Measurements from ENCODE around the gene CPSF3.

CPSF3 gene

DNA sequence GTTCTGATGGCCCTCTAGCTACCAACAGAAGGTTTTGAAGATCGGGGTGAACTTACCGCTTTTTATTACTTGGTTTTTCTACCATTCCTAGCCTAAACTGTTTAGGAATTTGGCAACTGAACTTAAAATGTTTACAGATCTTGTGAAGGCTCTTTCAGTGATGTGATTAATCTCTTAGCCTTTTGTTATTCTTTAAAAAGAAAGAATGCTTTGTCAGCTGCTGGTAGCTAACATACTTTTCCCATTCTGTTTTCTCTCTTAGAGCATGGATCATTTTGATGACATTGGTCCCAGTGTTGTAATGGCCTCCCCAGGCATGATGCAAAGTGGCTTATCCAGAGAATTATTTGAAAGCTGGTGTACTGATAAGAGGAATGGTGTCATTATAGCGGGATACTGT is 18.1 kb downstream of the CPSF3 start:
- no peak for DNase-seq (ENCODE audit: low read depth)
- TF ChIP-seq, protein P1, sequence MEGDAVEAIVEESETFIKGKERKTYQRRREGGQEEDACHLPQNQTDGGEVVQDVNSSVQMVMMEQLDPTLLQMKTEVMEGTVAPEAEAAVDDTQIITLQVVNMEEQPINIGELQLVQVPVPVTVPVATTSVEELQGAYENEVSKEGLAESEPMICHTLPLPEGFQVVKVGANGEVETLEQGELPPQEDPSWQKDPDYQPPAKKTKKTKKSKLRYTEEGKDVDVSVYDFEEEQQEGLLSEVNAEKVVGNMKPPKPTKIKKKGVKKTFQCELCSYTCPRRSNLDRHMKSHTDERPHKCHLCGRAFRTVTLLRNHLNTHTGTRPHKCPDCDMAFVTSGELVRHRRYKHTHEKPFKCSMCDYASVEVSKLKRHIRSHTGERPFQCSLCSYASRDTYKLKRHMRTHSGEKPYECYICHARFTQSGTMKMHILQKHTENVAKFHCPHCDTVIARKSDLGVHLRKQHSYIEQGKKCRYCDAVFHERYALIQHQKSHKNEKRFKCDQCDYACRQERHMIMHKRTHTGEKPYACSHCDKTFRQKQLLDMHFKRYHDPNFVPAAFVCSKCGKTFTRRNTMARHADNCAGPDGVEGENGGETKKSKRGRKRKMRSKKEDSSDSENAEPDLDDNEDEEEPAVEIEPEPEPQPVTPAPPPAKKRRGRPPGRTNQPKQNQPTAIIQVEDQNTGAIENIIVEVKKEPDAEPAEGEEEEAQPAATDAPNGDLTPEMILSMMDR (IDR thresholded peaks at IDR 0.05; ENCODE audit: control insufficient read depth, insufficient read depth, low read depth, low read length, missing control alignments), result no peak
- no peak overlapping the region for H3K4me3 ChIP-seq (ENCODE audit: control insufficient read depth, low read depth, low read length)

DNA sequence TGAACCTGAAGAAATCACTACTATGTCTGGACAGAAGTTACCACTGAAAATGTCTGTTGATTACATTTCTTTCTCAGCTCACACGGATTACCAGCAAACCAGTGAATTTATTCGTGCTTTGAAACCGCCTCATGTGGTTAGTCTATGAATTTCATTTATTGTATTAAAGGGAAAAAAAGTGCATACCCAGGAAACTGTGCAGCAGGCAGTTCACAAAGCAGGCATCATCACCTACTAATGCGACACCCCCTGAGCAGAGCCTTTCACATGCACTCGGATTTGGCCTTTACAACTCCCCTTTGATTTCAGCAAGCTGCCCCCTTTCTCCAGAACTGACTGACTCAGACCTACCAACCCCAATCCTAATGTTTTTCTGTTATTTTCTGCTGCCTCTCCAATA is 20.1 kb downstream of the CPSF3 start:
- TF ChIP-seq, protein P1 (IDR thresholded peaks at IDR 0.05; ENCODE audit: control insufficient read depth, insufficient read depth, low read depth, low read length, missing control alignments), result no peak
- no peak for DNase-seq (ENCODE audit: low read depth)
- H3K4me3 ChIP-seq (ENCODE audit: control insufficient read depth, low read depth, low read length), result no peak overlapping the region

DNA sequence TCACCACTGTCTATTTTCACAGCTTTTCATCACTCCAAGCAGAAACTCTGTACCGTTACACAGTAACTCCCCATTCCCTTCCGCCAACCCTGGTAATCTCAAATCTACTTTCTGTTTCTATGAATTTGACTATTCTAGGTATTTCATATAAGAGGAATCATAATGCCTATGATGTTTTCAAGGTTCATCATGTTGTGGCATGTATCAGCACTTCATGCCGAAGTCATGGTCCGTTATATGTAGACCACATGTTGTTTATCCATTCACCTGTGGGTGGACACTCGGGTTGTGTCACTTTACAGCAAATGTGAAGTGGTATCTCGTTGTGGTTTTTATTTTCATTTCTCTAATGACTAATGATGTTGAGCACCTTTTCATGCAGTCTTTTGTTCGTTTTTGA is 21.6 kb downstream of the CPSF3 start:
- no peak overlapping the region for H3K4me3 ChIP-seq (ENCODE audit: control insufficient read depth, low read depth, low read length)
- DNase-seq (ENCODE audit: low read depth), result no peak
- TF ChIP-seq, protein P1 (IDR thresholded peaks at IDR 0.05; ENCODE audit: control insufficient read depth, insufficient read depth, low read depth, low read length, missing control alignments), result no peak

DNA sequence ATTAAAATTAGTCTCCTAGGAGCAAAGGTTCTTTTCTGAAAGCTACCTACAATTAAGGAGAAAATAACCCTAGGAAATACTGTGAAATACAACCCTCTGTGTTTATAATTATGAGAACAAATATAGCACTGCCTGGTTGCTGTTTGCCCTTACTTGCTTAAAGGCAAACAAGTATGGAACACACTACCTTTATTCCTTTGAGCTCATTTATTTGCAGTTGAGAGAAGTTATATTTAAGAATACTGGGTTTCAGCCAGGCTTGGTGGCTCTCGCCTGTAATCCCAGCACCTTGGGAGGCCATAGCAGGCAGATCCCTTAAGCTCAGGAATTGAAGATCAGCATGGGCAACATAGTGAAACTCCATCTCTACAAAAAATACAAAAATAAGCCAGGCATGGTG is 27.8 kb downstream of the CPSF3 start:
- TF ChIP-seq, protein P1 (IDR thresholded peaks at IDR 0.05; ENCODE audit: control insufficient read depth, insufficient read depth, low read depth, low read length, missing control alignments), result no peak
- DNase-seq (ENCODE audit: low read depth), result no peak
- H3K4me3 ChIP-seq (ENCODE audit: control insufficient read depth, low read depth, low read length), result no peak overlapping the region

DNA sequence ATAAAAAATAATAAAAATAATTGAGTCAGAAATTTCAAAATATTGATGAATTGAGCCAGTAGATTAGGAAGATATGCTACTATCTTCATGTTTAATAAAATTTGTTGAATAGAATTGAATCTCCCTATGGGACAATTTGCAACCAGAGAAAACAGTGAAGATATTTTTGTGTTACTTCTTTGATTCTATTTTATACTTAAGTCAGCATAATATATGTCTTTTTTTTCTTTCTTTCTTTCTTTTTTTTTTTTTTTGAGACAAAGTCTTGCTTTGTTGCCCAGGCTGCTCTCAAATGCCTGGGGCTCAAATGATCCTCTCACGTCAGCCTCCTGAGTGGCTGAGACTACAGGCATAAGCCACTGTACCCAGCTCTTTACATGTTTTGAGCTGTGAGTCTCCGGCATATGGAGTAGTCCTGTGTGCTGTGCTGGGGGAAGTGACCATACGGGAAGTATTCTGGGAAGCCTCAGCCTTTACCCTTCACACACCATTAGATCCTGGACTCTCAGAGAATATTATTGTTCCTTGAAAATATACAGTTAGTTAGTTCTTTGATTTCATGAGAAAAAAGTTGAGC is 37.1 kb downstream of the CPSF3 start:
- H3K4me3 ChIP-seq (ENCODE audit: control insufficient read depth, low read depth, low read length), result no peak overlapping the region
- no peak for DNase-seq (ENCODE audit: low read depth)
- TF ChIP-seq, protein P1 (IDR thresholded peaks at IDR 0.05; ENCODE audit: control insufficient read depth, insufficient read depth, low read depth, low read length, missing control alignments), result no peak

DNA sequence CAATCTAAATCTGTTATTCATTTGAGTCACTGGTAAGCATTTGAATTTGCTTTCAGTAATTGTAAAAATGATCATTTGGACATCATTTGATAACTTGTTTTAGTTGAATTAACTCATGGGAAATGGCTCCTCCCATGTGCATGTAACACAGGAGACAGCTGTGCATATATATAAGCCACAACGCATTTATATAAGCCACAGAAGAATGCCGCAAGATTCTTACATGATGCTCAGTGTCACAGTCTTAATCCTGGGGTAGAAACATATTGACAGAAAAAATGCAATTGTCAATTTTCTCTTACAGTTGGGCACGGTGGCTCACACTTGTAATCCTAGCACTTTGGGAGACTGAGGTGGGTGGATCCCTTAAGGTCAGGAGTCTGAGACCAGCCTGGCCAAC is 37.6 kb downstream of the CPSF3 start:
- TF ChIP-seq, protein P1 (IDR thresholded peaks at IDR 0.05; ENCODE audit: control insufficient read depth, insufficient read depth, low read depth, low read length, missing control alignments), result no peak
- DNase-seq (ENCODE audit: low read depth), result no peak
- H3K4me3 ChIP-seq (ENCODE audit: control insufficient read depth, low read depth, low read length), result no peak overlapping the region

DNA sequence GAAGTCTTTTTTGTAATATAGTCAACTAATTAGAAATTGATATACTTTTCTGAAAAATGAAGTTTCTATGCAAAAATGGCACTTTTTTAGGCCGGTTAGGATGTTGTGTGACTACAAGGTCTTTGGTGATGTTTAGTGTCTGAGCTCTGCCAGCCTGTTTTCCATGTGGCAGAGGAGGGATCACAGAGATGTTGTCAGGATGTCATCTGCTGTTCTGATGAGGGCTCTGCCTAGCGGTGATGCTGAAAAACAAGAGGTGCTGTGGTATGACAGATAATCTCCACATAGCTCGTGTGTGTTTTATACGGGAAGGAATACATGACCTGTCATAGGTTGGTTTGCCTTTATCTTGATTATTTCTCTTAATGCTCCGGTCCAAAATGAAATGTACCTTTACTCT is 38.9 kb downstream of the CPSF3 start:
- TF ChIP-seq, protein P1 (IDR thresholded peaks at IDR 0.05; ENCODE audit: control insufficient read depth, insufficient read depth, low read depth, low read length, missing control alignments), result no peak
- H3K4me3 ChIP-seq (ENCODE audit: control insufficient read depth, low read depth, low read length), result no peak overlapping the region
- no peak for DNase-seq (ENCODE audit: low read depth)
